ENCODE data around the gene IFT57.

GRCh38 chr3:108200024-108200423, 22.2 kb downstream of the IFT57 start:
- TF ChIP-seq, protein P1, sequence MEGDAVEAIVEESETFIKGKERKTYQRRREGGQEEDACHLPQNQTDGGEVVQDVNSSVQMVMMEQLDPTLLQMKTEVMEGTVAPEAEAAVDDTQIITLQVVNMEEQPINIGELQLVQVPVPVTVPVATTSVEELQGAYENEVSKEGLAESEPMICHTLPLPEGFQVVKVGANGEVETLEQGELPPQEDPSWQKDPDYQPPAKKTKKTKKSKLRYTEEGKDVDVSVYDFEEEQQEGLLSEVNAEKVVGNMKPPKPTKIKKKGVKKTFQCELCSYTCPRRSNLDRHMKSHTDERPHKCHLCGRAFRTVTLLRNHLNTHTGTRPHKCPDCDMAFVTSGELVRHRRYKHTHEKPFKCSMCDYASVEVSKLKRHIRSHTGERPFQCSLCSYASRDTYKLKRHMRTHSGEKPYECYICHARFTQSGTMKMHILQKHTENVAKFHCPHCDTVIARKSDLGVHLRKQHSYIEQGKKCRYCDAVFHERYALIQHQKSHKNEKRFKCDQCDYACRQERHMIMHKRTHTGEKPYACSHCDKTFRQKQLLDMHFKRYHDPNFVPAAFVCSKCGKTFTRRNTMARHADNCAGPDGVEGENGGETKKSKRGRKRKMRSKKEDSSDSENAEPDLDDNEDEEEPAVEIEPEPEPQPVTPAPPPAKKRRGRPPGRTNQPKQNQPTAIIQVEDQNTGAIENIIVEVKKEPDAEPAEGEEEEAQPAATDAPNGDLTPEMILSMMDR (IDR thresholded peaks at IDR 0.05; ENCODE audit: low read length), result no peak
- no peak for TF ChIP-seq EZH2 (optimal IDR thresholded peaks at IDR 0.05; ENCODE audit: low read depth, low read length)
- no peak for TF ChIP-seq EZH2phosphoT487 (IDR thresholded peaks at IDR 0.05; ENCODE audit: low read length)
